ENCODE measurements around the gene AKR1C8. TPM values are rescaled to one million over a fixed set of nuclear protein-coding genes. Genes with fewer than 3 reads are reported as not detected.

Gene AKR1C8
- total RNA-seq, 1 donor from 2014 or later = not detected

GRCh38 chr10:5168897-5169420, 16.0 kb downstream of the AKR1C8 start:
- Histone ChIP-seq H3K4me3 (ENCODE audit: low read depth, low read length) (no peak overlapping the region), H3K27me3 (ENCODE audit: control insufficient read depth, insufficient read depth, low read length) (no peaks in the 10 kb centered on the region)
- no peak for TF ChIP-seq CTCF (IDR thresholded peaks at IDR 0.05; ENCODE audit: insufficient read depth, low read length, poor library complexity, severe bottlenecking)

DNA sequence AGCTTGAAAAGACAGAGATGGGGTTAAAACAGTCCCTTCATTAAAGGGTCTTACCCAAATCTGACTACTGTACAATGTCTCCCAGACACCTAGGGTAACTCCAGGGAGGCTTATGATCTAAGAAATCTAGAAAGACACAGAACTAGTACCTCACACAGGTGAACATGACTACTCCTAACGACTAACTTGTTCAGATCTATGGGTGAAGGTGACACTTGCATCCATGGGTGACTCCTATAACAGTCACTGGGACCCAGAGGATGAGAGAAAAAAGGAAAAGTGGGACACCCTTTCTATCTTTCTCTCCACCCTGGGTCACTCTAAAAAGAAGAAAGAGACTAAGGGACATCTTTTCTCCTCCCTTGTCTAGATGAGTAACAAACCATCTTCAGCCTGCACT, 19.2 kb downstream of the AKR1C8 start:
- Histone ChIP-seq H3K27me3 (ENCODE audit: control insufficient read depth, insufficient read depth, low read length) (no peaks in the 10 kb centered on the region), H3K4me3 (ENCODE audit: low read depth, low read length) (no peak overlapping the region), H3K36me3 (ENCODE audit: control insufficient read depth, insufficient read depth, low read length) (no peaks in the 10 kb centered on the region)
- TF ChIP-seq CTCF (IDR thresholded peaks at IDR 0.05; ENCODE audit: insufficient read depth, low read length, poor library complexity, severe bottlenecking) = no peak
- no peak for DNase-seq (ENCODE audit: low read depth)

More at GRCh38 chr10:5168897-5169420, 16.0 kb downstream of the AKR1C8 start:
- H3K36me3 ChIP-seq (ENCODE audit: control insufficient read depth, insufficient read depth, low read length) = no peaks in the 10 kb centered on the region
- DNase-seq (ENCODE audit: low read depth) = no peak

DNA sequence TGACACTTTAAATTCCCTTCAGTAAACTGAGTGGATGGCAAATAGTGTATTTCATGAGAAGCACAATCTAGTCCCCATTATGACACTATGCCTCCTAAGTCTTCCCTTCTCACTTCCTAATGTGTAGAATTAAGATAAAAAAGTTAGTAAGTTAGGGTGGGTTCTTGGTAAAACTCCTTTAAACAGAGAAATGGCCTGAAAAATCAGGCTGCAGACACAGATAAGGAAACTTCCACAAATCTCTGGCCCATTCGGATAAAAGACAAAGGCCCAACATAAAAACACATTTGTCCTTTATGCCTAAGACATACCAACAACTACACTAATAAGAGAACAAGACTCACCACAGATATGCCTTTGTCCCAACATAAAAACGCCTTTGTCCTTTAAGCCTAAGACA, 21.5 kb downstream of the AKR1C8 start:
- no peak for DNase-seq (ENCODE audit: low read depth)
- no peaks in the 10 kb centered on the region for H3K27me3 ChIP-seq (ENCODE audit: control insufficient read depth, insufficient read depth, low read length)
- TF ChIP-seq CTCF (IDR thresholded peaks at IDR 0.05; ENCODE audit: insufficient read depth, low read length, poor library complexity, severe bottlenecking) = no peak
- H3K4me3 ChIP-seq (ENCODE audit: low read depth, low read length) = no peak overlapping the region
- no peaks in the 10 kb centered on the region for H3K36me3 ChIP-seq (ENCODE audit: control insufficient read depth, insufficient read depth, low read length)

DNA sequence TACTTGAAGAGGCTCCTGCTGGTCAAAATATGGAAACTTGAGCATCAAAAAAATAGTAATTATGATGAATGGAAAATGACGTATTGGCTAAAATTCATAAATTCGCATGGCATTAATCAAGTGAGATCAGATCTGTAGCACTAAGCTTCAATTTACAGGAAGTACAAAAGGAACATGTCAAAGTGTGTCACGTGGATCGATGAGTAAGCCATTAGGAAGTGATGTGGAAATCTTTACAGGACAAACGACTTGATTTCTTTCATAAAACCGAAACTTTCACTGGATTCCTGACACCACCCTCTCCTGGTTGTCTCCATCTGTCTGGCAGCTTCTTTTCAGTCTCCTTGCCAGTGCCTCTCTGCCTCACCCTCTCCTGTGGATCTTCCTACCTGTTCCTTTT, 25.8 kb downstream of the AKR1C8 start:
- no peak for DNase-seq (ENCODE audit: low read depth)

DNA sequence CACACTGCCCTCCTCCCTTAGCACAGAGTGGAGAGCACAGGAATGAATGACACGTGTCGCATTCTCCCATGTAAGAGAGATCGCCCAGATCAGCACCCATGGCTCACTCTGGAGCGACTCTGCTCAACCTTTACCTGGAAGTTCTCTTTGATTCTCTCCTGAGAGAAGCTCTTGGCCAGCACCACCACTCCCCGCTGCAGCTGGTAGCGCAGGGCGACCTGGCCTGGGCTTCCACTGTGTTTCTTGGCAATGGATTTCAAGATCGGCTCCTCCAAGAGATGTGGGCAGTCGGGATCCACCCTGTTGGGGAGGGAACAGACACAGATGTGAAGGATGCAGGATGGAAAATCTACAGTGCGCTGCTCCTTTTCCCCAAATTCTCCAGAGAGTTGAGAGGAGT, 27.4 kb downstream of the AKR1C8 start:
- no peak for TF ChIP-seq CTCF (IDR thresholded peaks at IDR 0.05; ENCODE audit: insufficient read depth, low read length, poor library complexity, severe bottlenecking)
- no peaks in the 10 kb centered on the region for H3K27me3 ChIP-seq (ENCODE audit: control insufficient read depth, insufficient read depth, low read length)
- DNase-seq (ENCODE audit: low read depth) = no peak
- no peak overlapping the region for H3K4me3 ChIP-seq (ENCODE audit: low read depth, low read length)
- H3K36me3 ChIP-seq (ENCODE audit: control insufficient read depth, insufficient read depth, low read length) = no peaks in the 10 kb centered on the region

More for the DNA sequence above, 25.8 kb downstream of the AKR1C8 start:
- Histone ChIP-seq H3K27me3 (ENCODE audit: control insufficient read depth, insufficient read depth, low read length) (no peaks in the 10 kb centered on the region), H3K4me3 (ENCODE audit: low read depth, low read length) (no peak overlapping the region), H3K36me3 (ENCODE audit: control insufficient read depth, insufficient read depth, low read length) (no peaks in the 10 kb centered on the region)
- TF ChIP-seq CTCF (IDR thresholded peaks at IDR 0.05; ENCODE audit: insufficient read depth, low read length, poor library complexity, severe bottlenecking) = no peak

GRCh38 chr10:5155951-5156350, 29.0 kb downstream of the AKR1C8 start:
- no peak overlapping the region for H3K4me3 ChIP-seq (ENCODE audit: low read depth, low read length)
- no peak for DNase-seq (ENCODE audit: low read depth)

More at GRCh38 chr10:5155951-5156350, 29.0 kb downstream of the AKR1C8 start:
- H3K27me3 ChIP-seq (ENCODE audit: control insufficient read depth, insufficient read depth, low read length) = no peaks in the 10 kb centered on the region
- H3K36me3 ChIP-seq (ENCODE audit: control insufficient read depth, insufficient read depth, low read length) = no peaks in the 10 kb centered on the region
- no peak for TF ChIP-seq CTCF (IDR thresholded peaks at IDR 0.05; ENCODE audit: insufficient read depth, low read length, poor library complexity, severe bottlenecking)
